ENCODE results near the gene CDKN2B-AS1. TPM values are rescaled to one million over a fixed set of nuclear protein-coding genes. Genes with fewer than 3 reads are reported as not detected.

The CDKN2B-AS1 gene
- total and polyA plus RNA-seq, 5 donors: 0.09 to 0.24 TPM; not detected in 3

DNA sequence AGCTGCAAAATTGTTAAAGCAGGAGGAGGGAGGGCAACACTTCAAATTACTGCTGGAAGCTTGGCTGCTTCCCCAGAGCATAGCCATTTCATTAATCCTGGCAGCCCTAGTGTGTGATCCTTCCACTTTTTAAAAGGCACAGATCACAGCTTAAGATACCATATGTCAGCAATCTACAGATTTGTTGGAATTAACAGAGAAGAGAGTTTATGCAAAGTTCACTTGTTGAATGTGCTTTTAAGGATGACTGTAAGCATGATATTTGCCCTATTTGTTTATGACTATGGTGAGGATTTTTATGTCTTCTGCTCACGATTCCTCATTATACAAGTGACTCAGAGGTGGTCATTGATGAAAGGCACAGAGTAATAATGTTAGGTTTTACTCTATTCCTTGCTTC lies 170.6 kb downstream of the CDKN2B-AS1 start:
- H3K27ac ChIP-seq (ENCODE audit: low read length): no peak overlapping the region
- ATAC-seq: no peak
- intact Hi-C loops (cut with DNase I): no loop called here
- no peaks in the 10 kb centered on the region for H3K9me3 ChIP-seq (ENCODE audit: control insufficient read depth, low read length)
- no peak overlapping the region for H3K4me3 ChIP-seq (ENCODE audit: low read length)
- H3K27me3 ChIP-seq (ENCODE audit: control insufficient read depth, insufficient read depth): no peaks in the 10 kb centered on the region
- no peak for DNase-seq
- no peaks in the 10 kb centered on the region for H3K4me1 ChIP-seq (ENCODE audit: control insufficient read depth, insufficient read depth, low read length)
- 77% methylated on average over 1 of the region's 1 CpG for WGBS

DNA sequence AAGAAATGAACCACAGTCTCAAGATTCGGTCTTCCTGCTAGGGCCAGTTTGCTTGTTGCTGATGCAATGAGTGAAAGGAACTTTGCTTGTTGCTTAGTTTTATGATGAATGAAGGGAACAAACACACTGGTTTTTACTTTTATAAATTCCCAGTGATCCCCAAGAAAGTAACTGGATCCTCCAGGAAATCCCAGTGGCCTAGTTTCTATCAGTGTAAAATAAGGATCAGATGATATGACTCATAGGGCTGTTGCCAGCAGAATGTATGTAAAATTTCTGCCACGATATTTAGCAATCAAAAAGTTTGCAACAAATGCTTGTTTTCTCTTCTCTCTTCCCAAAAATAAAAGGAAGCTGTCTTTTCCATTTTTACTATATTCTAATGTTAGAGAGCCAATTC lies 174.7 kb downstream of the CDKN2B-AS1 start:
- Histone ChIP-seq H3K4me1 (ENCODE audit: control insufficient read depth, insufficient read depth, low read length) (no peaks in the 10 kb centered on the region), H3K27ac (ENCODE audit: low read length) (no peak overlapping the region), H3K9me3 (ENCODE audit: control insufficient read depth, low read length) (no peaks in the 10 kb centered on the region), H3K27me3 (ENCODE audit: control insufficient read depth, insufficient read depth) (no peaks in the 10 kb centered on the region), H3K4me3 (ENCODE audit: low read length) (no peak overlapping the region)
- ATAC-seq: no peak
- intact Hi-C loops (cut with DNase I): no loop called here
- no peak for DNase-seq
- WGBS: 66% methylated on average over 2 of the region's 2 CpGs

DNA sequence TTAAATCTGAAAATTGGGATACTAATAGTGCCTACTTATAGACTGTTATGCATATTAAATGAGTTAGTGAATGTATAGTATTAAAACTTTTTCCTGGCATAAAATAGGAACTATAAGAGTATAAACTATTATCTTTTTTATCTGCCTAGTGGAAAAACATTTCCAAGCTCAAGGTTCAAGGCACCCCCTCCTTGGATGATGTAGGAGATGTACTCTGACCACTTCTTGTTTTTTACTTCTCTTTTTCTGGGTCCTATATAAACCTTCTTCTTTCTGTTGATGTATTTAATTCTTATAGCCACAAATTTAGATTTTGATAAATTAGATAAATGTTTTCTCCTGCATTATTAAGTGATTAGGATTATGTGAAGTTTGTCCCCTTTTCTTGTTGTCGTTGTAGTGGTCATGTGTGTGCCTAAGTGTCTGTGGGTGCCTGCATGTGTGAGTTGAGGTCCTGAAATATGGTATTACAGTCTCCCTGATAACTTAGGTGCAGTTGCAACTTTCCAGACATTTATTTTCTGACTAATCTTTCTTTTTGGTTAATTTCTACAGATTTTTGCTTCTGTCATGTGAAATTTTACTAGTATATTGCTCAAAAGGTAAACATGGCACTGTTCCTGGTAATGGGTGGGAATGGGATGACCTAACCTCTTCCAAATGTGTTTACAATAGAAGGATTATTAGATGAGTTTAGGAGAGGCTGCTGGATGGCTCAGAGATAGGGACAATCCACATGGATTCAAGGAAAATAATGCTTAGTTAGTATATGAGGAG lies 175.3 kb downstream of the CDKN2B-AS1 start:
- 75% methylated on average over 1 of the region's 1 CpG for WGBS
- intact Hi-C loops (cut with DNase I): no loop called here
- Histone ChIP-seq H3K9me3 (ENCODE audit: control insufficient read depth, low read length) (no peaks in the 10 kb centered on the region), H3K4me1 (ENCODE audit: control insufficient read depth, insufficient read depth, low read length) (no peaks in the 10 kb centered on the region), H3K4me3 (ENCODE audit: low read length) (no peak overlapping the region), H3K27ac (ENCODE audit: low read length) (no peak overlapping the region), H3K27me3 (ENCODE audit: control insufficient read depth, insufficient read depth) (no peaks in the 10 kb centered on the region)
- DNase-seq (no peak), ATAC-seq (no peak)

Other genes with a start within 250 kb of the CDKN2B-AS1 start
- gene MTAP, start 192.2 kb upstream of the CDKN2B-AS1 start, total RNA-seq: 10 to 100 TPM; 20.8 to 22.3 (median 22.2) TPM
- 7.4 TPM for gene MTAP, start 192.2 kb upstream of the CDKN2B-AS1 start, polyA plus RNA-seq
- gene CDKN2A, start 399 bp upstream of the CDKN2B-AS1 start, total RNA-seq: under 1 TPM in 1 of 4 donors, not detected in 3; 0.37 TPM
- 0.32 TPM for gene CDKN2A, start 399 bp upstream of the CDKN2B-AS1 start, polyA plus RNA-seq
- gene CDKN2B, start 14.5 kb downstream of the CDKN2B-AS1 start, total RNA-seq: 1 to 10 TPM in 3 of 4 donors, under 1 TPM in 1; 0.71 to 1.7 (median 1.3) TPM
- gene CDKN2B, start 14.5 kb downstream of the CDKN2B-AS1 start, polyA plus RNA-seq: 1.9 TPM